PC-3 (cell line): Measurements from ENCODE around the gene KCTD20. TPM values are rescaled to one million over a fixed set of nuclear protein-coding genes. Genes with fewer than 3 reads are reported as not detected.

Experiments used
- ATAC-seq: fragments of 200-7000 bp; cut with Tn5 transposase; 2 replicates; pipeline ENCODE4 v1.9.1; 2020; ENCODE audit warnings: mild to moderate bottlenecking, moderate library complexity
- BruUV-seq: library from RNA; stranded (reverse); fragments of 400-500 nt; replicated peaks from 2 replicates; lab custom pipeline; 2021; lab: Mats Ljungman, UMichigan
- CTCF ChIA-PET: fragments of 300-600 bp; sonication (Branson Sonifier 250); formaldehyde crosslinking; loops from one replicate; lab custom pipeline; 2022; ENCODE audit warnings: antibody characterized with exemption; lab: Charles Lee
- POLR2A ChIA-PET: fragments of 300-600 bp; sonication (Branson Sonifier 250); formaldehyde crosslinking; loops from one replicate; lab custom pipeline; 2022; ENCODE audit warnings: antibody characterized with exemption; ENCODE audit not compliant: unreplicated experiment; lab: Charles Lee
- DNase-seq: peaks from one replicate; pipeline ENCODE4 v3.0.0-alpha.2; 2015
- H2AFZ ChIP-seq: fragments of 300-600 bp; sonication (generic); 2 replicates; pipeline ENCODE4 v1.6.0; 2016; ENCODE audit warnings: antibody characterized with exemption, low read length
- H3F3A ChIP-seq: fragments of 300-600 bp; sonication (generic); one replicate; pipeline ENCODE4 v1.6.0; 2017; ENCODE audit warnings: antibody characterized with exemption, low read length, control low read depth, mild to moderate bottlenecking; ENCODE audit not compliant: unreplicated experiment
- H3K27ac ChIP-seq: fragments of 300-600 bp; sonication (generic); 2 replicates; pipeline ENCODE4 v1.5.1; 2016; ENCODE audit warnings: mild to moderate bottlenecking, low read length
- H3K27me3 ChIP-seq: fragments of 300-600 bp; sonication (generic); 2 replicates; pipeline ENCODE4 v1.6.1; 2016; ENCODE audit warnings: low read length, mixed read lengths
- H3K36me3 ChIP-seq: fragments of 300-600 bp; sonication (generic); 2 replicates; pipeline ENCODE4 v1.6.1; 2016; ENCODE audit warnings: low read depth, mixed run types, low read length, mixed read lengths
- H3K4me1 ChIP-seq: fragments of 300-600 bp; sonication (generic); 2 replicates; pipeline ENCODE4 v1.5.1; 2016; ENCODE audit warnings: low read length; ENCODE audit not compliant: insufficient read depth
- H3K4me2 ChIP-seq: fragments of 300-600 bp; sonication (generic); 2 replicates; pipeline ENCODE4 v1.6.0; 2016; ENCODE audit warnings: low read length
- H3K4me3 ChIP-seq: fragments of 300-600 bp; sonication (generic); 2 replicates; pipeline ENCODE4 v1.5.1; 2016; ENCODE audit warnings: mild to moderate bottlenecking, low read length, mixed read lengths
- H3K79me2 ChIP-seq: fragments of 300-600 bp; sonication (generic); 2 replicates; pipeline ENCODE4 v1.6.1; 2017; ENCODE audit warnings: low read length, mixed read lengths
- H3K9ac ChIP-seq: fragments of 300-600 bp; sonication (generic); 2 replicates; pipeline ENCODE4 v1.6.0; 2016; ENCODE audit warnings: mild to moderate bottlenecking, low read length
- H3K9me2 ChIP-seq: fragments of 300-600 bp; sonication (generic); replicated peaks from 2 replicates; pipeline ENCODE4 v1.6.1; 2016; ENCODE audit warnings: mixed run types, low read length, mixed read lengths
- H3K9me3 ChIP-seq: fragments of 300-600 bp; sonication (generic); 2 replicates; pipeline ENCODE4 v1.6.1; 2016; ENCODE audit warnings: low read length, mixed read lengths
- H4K20me1 ChIP-seq: fragments of 300-600 bp; sonication (generic); 2 replicates; pipeline ENCODE4 v1.6.1; 2016; ENCODE audit warnings: low read length, mixed read lengths
- CTCF ChIP-seq: fragments of 300-600 bp; sonication (generic); conservative IDR thresholded peaks from 2 replicates; pipeline ENCODE4 v1.5.1; 2017; ENCODE audit warnings: antibody characterized with exemption, low read depth, mild to moderate bottlenecking, low read length
- EZH2 ChIP-seq: fragments of 300-600 bp; sonication (generic); IDR thresholded peaks from one replicate; pipeline ENCODE4 v1.6.1; 2017; ENCODE audit warnings: antibody characterized with exemption, mild to moderate bottlenecking, low read length; ENCODE audit not compliant: unreplicated experiment
- EZH2phosphoT487 ChIP-seq: fragments of 300-600 bp; sonication (generic); IDR thresholded peaks from 2 replicates; pipeline ENCODE4 v1.6.1; 2018; ENCODE audit warnings: mild to moderate bottlenecking, antibody characterized with exemption, low read length, borderline replicate concordance
- intact Hi-C: fragments of 100-400 bp; cut with micrococcal nuclease; formaldehyde crosslinking; loops from 2 replicates; pipeline ENCODE4 v1.9.0; 2023
- total RNA-seq: library from RNA; depleted of rRNA; stranded (reverse); fragments of >200 nt; gene quantifications from 2 replicates; pipeline ENCODE4 v1.2.3, GENCODE V29; 2014

Gene KCTD20
- total RNA-seq, 1 experiment from 2014 or later = 26.5 TPM

GRCh38 chr6:36492621-36493020, 49.8 kb downstream of the KCTD20 start:
- Histone ChIP-seq H3K4me2 (no peak overlapping the region), H3F3A (no peaks in the 10 kb centered on the region), H3K79me2 (no peaks in the 10 kb centered on the region), H3K36me3 (peaks cover 26% of the 10 kb centered on the region), H2AFZ (no peak overlapping the region), H3K27ac (no peak overlapping the region), H3K4me3 (no peak overlapping the region), H3K4me1 (no peaks in the 10 kb centered on the region), H3K9ac (no peak overlapping the region), H3K9me2 (no peaks in the 10 kb centered on the region), H3K9me3 (no peaks in the 10 kb centered on the region), H3K27me3 (no peaks in the 10 kb centered on the region), H4K20me1 (no peaks in the 10 kb centered on the region)
- POLR2A ChIA-PET = interaction anchor here (0.5 kb wide), 1 partner anchor 61 kb away, joined by 7 read pairs; no protein-coding TSS in a partner anchor
- TF ChIP-seq CTCF (no peak), EZH2phosphoT487 (no peak), EZH2 (no peak)
- no TSS peak for BruUV-seq
- intact Hi-C loops = no loop called here
- CTCF ChIA-PET = interaction anchor here (0.6 kb wide), 1 partner anchor 12 kb away, joined by 11 read pairs; no protein-coding TSS in a partner anchor
- DNase-seq = no peak
- ATAC-seq = no peak

- H3K4me2 ChIP-seq = no peak overlapping the region
- no TSS peak for BruUV-seq
- no peaks in the 10 kb centered on the region for H3F3A ChIP-seq
- intact Hi-C loops = no loop called here
- H3K79me2 ChIP-seq = no peaks in the 10 kb centered on the region
- no peaks in the 10 kb centered on the region for H4K20me1 ChIP-seq
- H3K4me1 ChIP-seq = no peaks in the 10 kb centered on the region
- H3K27me3 ChIP-seq = no peaks in the 10 kb centered on the region
- CTCF ChIA-PET = interaction anchor here (0.6 kb wide), 1 partner anchor 11 kb away, joined by 11 read pairs; no protein-coding TSS in a partner anchor
- ATAC-seq = no peak
- no peaks in the 10 kb centered on the region for H3K9me2 ChIP-seq
- TF ChIP-seq CTCF = no peak
- TF ChIP-seq EZH2phosphoT487 = no peak
- no peak for TF ChIP-seq EZH2
- no peak overlapping the region for H3K27ac ChIP-seq
- POLR2A ChIA-PET = no interaction called here
- H3K36me3 ChIP-seq = peaks cover 26% of the 10 kb centered on the region
- DNase-seq = no peak
- H3K9me3 ChIP-seq = no peaks in the 10 kb centered on the region
- no peak overlapping the region for H3K9ac ChIP-seq
- no peak overlapping the region for H2AFZ ChIP-seq
- H3K4me3 ChIP-seq = no peak overlapping the region
Measured at GRCh38 chr6:36493319-36493718, 50.5 kb downstream of the KCTD20 start.

GRCh38 chr6:36493859-36494258, 51.1 kb downstream of the KCTD20 start:
- Histone ChIP-seq H3K4me1 (no peaks in the 10 kb centered on the region), H3K4me3 (no peak overlapping the region), H3K9me2 (no peaks in the 10 kb centered on the region), H2AFZ (no peak overlapping the region), H3K9ac (no peak overlapping the region), H3K79me2 (no peaks in the 10 kb centered on the region), H3K27me3 (no peaks in the 10 kb centered on the region), H3K27ac (no peak overlapping the region), H4K20me1 (no peaks in the 10 kb centered on the region), H3K36me3 (peaks cover 26% of the 10 kb centered on the region), H3K4me2 (no peak overlapping the region), H3K9me3 (no peaks in the 10 kb centered on the region), H3F3A (no peaks in the 10 kb centered on the region)
- BruUV-seq = no TSS peak
- intact Hi-C loops = no loop called here
- POLR2A ChIA-PET = no interaction called here
- CTCF ChIA-PET = no interaction called here
- no peak for TF ChIP-seq EZH2
- TF ChIP-seq CTCF = no peak
- TF ChIP-seq EZH2phosphoT487 = no peak
- DNase-seq = no peak
- ATAC-seq = no peak
